KOPT-K1 (cell line): ENCODE results near the gene IP6K1.

Experiments
- H3K27ac ChIP-seq: fragments of 200-600 bp; sonication (generic); 2 replicates; pipeline ENCODE4 v1.5.1; 2016; ENCODE audit warnings: antibody characterized with exemption, mild to moderate bottlenecking, low read depth, low read length; ENCODE audit not compliant: poor library complexity, severe bottlenecking
- H3K36me3 ChIP-seq: fragments of 200-600 bp; sonication (generic); 2 replicates; pipeline ENCODE4 v1.5.1; 2017; ENCODE audit warnings: antibody characterized with exemption, mild to moderate bottlenecking, low read length, moderate library complexity; ENCODE audit not compliant: insufficient read depth
- H3K9me3 ChIP-seq: fragments of 200-600 bp; sonication (generic); 2 replicates; pipeline ENCODE4 v1.5.1; 2017; ENCODE audit warnings: antibody characterized with exemption, low read length, mild to moderate bottlenecking; ENCODE audit not compliant: insufficient read depth, poor library complexity, severe bottlenecking

Gene IP6K1

DNA sequence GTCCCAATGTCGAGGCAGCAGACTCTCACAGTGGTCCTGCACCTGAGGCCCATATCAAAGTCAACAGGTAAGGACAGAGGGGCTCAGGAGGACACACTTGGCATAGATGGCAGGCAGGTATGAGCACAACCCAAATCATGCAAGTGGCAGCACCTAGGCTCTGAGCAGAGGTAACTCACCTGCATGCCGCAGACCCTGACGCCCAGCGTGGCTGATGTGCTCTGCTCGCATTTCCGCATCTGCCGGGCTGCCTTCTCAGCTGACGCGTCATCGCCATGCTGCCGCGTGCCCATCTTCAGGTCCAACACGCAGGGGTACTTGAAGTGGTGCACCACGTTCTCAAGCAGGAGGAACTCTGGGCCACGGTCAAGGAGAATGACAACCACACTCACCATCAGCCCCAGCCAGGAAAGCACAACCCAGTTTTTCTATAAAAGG, 58.4 kb downstream of the IP6K1 start:
- no peak overlapping the region for H3K27ac ChIP-seq
- no peaks in the 10 kb centered on the region for H3K9me3 ChIP-seq
- H3K36me3 ChIP-seq, result peaks cover 72% of the 10 kb centered on the region

GRCh38 chr3:49727154-49727923, 59.0 kb downstream of the IP6K1 start:
- Histone ChIP-seq H3K36me3 (peaks cover 72% of the 10 kb centered on the region), H3K27ac (no peak overlapping the region), H3K9me3 (no peaks in the 10 kb centered on the region)

GRCh38 chr3:49725906-49726681, 60.2 kb downstream of the IP6K1 start:
- Histone ChIP-seq H3K27ac (no peak overlapping the region), H3K9me3 (no peaks in the 10 kb centered on the region), H3K36me3 (peaks cover 72% of the 10 kb centered on the region)

DNA sequence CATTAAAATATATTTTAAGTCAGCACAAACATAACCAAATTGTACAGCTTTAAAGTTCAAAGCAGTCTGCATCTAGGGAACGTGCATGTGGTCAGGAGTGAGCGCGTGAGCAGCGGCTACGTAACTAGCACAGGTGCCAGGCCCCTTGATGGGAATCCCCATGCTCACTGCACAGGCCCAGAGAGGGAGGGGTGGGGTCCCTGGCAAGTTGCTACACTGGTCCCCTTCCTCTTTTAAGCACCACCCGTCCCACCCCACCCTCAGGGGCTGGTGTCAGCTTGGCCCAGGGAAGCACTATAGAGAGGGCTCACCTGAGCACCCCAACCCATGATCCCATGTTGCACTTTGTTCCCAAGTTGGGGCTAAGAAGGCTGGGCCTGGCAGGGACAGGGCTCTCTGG, 61.8 kb downstream of the IP6K1 start:
- Histone ChIP-seq H3K9me3 (no peaks in the 10 kb centered on the region), H3K27ac (peak overlapping the region; percentile 79), H3K36me3 (peaks cover 74% of the 10 kb centered on the region)

DNA sequence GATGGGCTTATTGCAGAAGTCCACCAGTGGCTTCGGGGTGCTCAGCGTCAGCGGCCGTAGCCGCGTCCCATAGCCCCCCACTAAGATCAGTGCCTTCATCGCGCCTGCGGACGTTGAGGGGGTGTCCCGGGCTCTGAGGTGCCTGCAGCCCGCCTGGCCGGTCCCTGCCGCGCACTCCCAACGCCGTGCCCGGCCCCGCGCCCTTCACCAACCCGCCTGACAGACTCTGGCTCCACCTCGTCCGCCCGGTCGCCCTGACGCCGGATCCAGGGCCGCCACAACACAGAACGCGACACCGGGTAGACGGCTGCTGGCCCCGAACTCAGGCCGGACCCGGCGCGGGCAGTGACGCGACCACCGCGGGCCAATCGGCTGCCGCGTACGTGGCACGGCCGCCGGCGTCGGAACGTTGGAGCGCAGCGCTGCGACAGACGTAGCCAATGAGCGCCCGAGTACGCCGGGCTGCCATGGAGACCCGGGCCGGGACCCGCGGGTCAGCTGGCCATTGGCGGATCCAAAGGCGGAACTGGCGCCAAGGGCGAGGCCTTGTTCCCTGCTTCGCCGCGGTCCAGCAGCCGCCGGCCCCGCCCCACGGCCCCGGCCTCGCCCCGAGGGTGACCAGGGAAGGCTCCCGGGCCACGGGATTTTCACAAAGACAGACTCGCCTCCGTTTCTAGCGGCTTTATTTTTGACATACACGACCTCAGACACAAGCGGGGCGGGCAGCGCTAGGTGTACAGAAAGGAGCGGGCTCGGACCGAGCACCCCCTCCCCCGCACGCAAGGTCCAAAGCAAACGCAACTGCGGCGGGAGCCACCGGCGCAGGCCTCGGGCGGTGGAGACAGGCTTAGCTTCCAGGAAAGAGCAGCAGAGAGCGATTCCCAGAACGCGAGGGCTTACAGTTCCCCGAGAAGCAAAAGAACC, 62.5 kb downstream of the IP6K1 start, which contains the start of gene GMPPB:
Gene GMPPB, minus strand, starts transcription at position 324 of the 924 bp plus-strand sequence. Its CDS starts 225 bp downstream, at position 99.
- H3K36me3 ChIP-seq, result peaks cover 79% of the 10 kb centered on the region
- H3K27ac ChIP-seq, result peak within 1 kb of the TSS; percentile 79
- no peaks in the 10 kb centered on the region for H3K9me3 ChIP-seq

- Histone ChIP-seq H3K27ac (peak overlapping the region; percentile 79), H3K9me3 (no peaks in the 10 kb centered on the region), H3K36me3 (peaks cover 80% of the 10 kb centered on the region)
Observed at GRCh38 chr3:49723296-49723627, 63.1 kb downstream of the IP6K1 start.

GRCh38 chr3:49722896-49723295, 63.4 kb downstream of the IP6K1 start:
- Histone ChIP-seq H3K36me3 (peaks cover 80% of the 10 kb centered on the region), H3K9me3 (no peaks in the 10 kb centered on the region), H3K27ac (peak overlapping the region; percentile 79)

- no peaks in the 10 kb centered on the region for H3K9me3 ChIP-seq
- H3K27ac ChIP-seq, result no peak overlapping the region
- H3K36me3 ChIP-seq, result peaks cover 80% of the 10 kb centered on the region
Observed at GRCh38 chr3:49721896-49722781, 64.2 kb downstream of the IP6K1 start.

- peaks cover 80% of the 10 kb centered on the region for H3K36me3 ChIP-seq
- no peak overlapping the region for H3K27ac ChIP-seq
- H3K9me3 ChIP-seq, result no peaks in the 10 kb centered on the region
Observed at GRCh38 chr3:49721596-49721895, 64.8 kb downstream of the IP6K1 start.

DNA sequence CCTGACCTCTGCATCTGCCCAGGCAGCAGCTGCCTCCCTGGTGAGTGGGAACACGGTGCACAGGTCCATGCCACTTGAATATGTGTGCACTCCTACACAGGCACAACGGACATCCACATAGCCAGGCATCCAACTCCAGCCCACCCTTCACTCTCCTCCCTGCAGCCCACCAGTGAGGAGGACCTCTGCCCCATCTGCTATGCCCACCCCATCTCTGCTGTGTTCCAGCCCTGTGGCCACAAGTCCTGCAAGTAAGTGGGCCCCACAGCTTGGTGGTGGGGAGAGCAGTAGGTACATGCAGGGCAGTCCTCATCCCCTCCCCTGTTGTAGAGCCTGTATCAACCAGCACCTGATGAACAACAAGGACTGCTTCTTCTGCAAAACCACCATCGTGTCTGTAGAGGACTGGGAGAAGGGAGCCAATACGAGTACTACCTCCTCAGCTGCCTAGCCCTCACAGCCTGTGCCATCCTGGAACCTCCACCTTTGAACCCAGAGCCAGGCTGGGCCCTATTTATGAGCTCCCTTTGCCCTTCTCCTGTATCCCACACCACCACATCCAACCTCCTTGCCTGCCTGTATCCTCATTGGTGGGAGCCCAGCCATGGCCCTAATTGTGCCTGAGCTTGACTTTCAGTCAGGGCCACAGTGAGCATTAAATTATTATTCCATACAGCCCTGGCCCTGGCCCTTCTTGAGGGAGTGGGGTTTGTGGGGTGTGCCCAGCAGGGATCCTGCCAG, 65.3 kb downstream of the IP6K1 start:
- peaks cover 80% of the 10 kb centered on the region for H3K36me3 ChIP-seq
- no peaks in the 10 kb centered on the region for H3K9me3 ChIP-seq
- H3K27ac ChIP-seq, result no peak overlapping the region

DNA sequence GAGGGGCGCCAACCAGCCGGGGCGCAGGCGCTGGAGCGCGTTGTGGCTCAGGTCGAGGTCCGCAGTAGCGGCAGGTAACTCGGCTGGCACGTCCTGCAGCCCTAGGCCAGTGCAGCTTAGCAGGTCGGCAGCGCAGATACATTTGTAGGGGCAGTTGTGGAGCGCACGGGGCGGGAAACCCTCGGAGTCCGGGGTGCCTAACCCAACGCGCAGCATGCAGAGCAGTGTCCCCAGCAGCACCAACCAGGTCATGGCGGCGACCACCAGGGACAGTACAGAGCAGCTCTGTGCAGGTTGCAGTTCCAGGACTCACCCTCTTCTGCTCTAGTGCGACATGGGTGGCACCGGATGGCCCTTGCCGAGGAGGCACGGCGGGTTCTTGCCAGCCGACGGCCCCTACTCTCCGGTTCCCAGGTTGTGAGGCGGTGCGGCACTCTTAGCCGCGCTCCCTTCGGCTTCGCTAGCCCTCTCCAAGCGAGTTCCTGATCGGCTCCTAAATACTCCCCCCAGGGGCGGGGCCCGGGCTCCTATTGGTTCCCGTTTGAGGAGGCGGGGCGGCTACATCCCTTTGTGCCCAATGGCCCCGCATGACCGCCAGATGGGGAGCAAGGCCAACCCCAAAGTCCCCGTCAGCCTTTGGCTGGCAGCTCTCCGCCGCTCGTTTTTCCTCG, 67.0 kb downstream of the IP6K1 start, which contains the start of gene AMIGO3:
Gene AMIGO3, minus strand, starts transcription at position 471 of the 671 bp plus-strand sequence. Its CDS starts 219 bp downstream, at position 252.
- Histone ChIP-seq H3K27ac (no peak within 1 kb of the TSS), H3K36me3 (peaks cover 77% of the 10 kb centered on the region), H3K9me3 (no peaks in the 10 kb centered on the region)

DNA sequence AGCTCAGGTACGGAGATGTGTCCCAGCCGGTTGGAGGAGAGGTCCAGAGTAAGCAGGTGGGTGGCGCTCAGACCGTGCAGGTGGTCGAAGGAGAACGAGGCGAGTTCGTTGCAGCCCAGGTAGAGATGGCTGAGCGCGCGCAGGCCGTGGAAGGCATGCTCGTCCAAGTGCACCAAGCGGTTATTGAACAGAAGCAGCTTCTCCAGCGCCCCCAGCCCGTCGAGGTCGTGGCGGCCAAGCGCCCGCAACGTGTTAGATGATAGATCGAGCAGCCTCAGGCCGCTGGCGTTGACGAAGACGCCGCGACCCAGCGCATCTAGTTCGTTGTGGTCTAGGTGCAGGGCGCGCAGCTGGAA, 67.5 kb downstream of the IP6K1 start:
- Histone ChIP-seq H3K36me3 (peaks cover 77% of the 10 kb centered on the region), H3K9me3 (no peaks in the 10 kb centered on the region), H3K27ac (no peak overlapping the region)
